HG03097 (cell line): ENCODE data around the gene CD99.

Experiments used
- ATAC-seq: cut with Tn5 transposase; IDR thresholded peaks from one replicate; pipeline ENCODE4 v1.9.1; 2021; ENCODE audit not compliant: unreplicated experiment, low FRiP score

Gene CD99, protein sequence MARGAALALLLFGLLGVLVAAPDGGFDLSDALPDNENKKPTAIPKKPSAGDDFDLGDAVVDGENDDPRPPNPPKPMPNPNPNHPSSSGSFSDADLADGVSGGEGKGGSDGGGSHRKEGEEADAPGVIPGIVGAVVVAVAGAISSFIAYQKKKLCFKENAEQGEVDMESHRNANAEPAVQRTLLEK

DNA sequence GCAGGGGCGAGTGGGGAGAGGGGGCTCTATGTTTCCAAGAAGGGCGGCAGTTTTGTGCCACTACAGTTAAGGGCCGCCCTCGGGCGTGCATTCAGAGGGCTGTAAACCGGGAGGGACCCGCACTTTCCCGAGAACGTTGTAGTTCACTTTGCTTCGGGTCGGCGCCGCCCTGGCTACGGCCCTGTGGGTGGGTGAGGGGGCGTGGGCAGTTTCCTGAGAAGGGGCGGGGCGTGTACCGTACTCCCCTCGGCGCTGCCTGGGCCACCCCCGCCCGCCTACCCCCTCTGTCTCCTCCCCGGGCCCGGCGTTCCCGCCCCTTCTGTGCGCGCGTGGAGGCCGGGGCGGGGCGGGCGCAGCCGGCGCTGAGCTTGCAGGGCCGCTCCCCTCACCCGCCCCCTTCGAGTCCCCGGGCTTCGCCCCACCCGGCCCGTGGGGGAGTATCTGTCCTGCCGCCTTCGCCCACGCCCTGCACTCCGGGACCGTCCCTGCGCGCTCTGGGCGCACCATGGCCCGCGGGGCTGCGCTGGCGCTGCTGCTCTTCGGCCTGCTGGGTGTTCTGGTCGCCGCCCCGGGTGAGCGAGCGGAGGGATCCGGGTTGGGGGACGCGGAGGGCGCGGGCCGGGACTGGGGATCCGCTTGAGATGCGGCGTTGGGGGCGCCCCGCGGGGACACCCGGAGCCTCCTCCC lies at the start of gene CD99:
Gene CD99, plus strand, starts transcription at position 440 of the 687 bp plus-strand sequence. Its CDS starts 66 bp downstream, at position 506.
- ATAC-seq = peak; percentile 86

DNA sequence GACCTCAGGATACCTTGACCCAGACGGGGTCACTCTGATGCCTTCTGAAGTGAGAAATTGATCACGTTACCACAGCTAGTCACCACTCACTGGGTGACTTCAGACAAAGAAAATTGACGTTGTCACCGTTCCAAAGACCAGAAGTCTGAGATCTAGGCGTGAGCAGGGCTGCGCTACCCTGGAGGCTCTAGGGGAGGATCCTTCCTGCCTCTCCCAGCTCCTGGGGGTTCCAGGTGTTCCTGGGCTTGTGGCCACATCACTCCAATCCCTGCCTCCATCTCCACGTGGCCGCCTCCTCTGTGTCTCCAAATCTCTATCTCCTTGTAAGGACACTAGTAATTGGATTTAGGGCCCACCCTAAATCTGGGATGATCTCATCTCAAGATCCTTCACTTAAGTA lies 48.9 kb upstream of the CD99 start:
- no peak for ATAC-seq

DNA sequence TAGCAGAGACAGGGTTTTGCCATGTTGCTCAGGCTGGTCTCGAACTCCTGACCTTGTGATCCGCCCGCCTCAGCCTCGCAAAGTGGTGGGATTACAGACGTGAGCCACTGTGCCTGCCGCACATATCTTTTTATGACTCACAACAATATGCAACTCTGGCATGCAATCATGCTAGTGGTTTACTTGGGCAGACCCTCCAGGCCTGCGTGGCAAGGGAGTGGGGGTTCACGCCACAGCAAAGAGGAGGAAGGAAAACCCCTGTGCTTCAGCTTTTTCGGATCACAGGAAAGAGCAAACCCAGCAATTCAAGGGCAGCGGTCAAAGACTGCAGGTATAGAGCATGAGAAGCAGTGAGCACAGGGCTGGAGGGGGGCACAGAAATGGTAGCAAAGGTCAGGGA lies 48.3 kb upstream of the CD99 start:
- no peak for ATAC-seq

DNA sequence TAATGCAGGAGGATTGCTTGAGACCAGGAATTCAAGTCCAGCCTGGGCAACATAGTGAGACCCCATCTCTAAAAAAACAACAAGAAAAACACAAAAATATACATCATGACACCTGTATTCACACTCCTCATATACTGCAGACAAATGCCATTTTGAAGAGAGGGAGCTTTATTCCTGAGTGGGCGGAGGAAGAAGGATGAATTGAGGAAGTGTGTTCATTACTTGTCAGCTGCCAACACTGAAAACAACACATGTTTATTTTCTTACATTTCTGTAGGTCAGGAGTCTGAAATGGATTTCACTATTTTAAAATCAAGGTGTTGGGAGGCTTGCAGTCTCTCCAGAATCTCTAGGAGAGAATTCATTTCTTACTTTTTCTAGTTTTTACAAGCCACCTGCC lies 47.2 kb upstream of the CD99 start:
- ATAC-seq = no peak

DNA sequence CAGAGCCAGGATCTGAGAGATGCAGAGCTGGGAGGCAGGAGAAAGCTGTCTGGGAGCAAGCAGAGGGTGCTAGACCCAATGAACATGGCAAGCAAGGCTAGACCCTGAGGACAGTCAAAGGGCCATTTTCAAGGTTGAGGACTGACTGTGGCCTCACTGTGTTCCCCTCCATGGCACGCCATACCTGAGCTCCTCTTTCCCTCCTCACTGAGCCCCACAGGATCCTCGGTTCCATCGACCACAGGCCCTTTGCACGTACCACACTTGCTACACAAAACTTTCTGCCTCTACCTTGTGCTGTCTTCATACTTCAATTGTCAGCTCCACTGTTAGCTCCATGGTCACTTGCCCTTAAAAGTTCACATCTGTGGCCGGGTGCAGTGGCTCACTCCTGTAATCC lies 45.5 kb upstream of the CD99 start:
- no peak for ATAC-seq

DNA sequence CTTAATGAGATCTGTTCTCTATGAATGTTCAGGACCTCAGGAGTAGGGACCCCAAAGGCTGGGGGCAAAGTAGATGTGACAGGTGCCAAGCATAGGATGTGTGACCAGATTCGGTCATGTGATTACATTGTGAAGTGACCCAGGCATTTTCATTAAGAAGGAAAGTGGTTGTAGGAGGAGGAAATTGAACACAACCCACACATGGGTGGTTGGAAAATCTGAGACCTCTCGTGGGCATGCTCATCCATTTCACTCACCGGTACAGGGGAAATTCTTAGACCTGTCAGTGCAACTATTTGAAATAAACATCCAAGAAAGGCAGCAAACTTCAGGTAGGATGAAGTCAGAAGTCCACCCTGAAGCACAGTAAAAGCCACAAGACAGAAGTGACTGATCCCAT lies 43.5 kb upstream of the CD99 start:
- no peak for ATAC-seq

DNA sequence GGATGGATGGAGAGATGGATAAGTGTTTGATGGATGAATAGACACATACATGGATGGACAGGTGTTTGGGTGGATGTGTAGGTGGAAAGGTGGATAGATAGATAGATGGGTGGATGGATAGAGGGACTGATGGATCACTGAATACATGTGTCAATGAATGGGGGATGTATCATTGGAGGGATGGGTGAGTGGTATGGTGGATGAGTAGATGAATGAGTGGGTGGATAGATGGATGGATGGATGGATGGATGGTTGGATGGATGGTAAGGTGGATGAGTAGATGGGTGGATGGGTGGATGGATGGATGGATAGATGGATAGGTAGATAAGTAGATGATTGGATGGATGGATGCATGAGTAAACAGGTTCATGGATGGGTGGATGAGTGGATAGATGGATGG lies 41.1 kb upstream of the CD99 start:
- no peak for ATAC-seq

DNA sequence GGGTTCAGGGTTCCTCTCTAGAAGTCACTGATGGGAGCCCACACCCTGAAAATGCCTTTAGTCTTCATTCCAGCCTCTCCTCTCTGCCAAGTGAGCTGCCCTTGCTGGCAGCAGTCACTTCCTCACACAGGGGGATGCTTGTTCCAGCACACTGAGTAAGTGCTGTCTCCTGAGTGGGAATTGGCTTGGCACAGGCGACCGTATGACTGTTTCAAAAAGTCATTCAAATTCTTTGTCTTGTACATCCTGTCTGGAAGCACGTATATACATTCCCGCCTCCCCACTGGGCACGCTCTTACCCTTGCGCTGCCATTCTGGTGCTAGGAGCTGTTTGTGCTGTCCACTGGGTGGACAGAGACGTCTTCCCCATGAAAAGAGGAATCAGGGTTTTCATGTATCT lies 40.2 kb upstream of the CD99 start:
- ATAC-seq = no peak

DNA sequence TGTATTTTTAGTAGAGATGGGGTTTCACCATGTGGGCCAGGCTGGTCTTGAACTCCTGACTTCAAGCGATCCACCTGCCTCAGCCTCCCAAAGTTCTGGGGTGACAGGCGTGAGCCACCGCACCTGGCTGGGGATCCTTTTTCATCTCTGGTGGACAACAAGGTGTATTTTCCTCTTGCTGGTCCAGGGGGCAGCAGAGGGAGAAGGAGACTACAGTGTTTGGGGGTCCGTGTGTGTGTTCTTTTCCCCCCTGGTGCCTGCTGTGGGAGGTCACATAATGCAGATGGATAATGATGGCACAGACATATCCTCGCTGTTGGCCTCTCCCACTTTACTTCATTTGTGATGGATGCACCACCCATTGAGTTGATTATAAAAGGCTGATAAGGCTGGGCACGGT lies 39.0 kb upstream of the CD99 start:
- ATAC-seq = no peak

DNA sequence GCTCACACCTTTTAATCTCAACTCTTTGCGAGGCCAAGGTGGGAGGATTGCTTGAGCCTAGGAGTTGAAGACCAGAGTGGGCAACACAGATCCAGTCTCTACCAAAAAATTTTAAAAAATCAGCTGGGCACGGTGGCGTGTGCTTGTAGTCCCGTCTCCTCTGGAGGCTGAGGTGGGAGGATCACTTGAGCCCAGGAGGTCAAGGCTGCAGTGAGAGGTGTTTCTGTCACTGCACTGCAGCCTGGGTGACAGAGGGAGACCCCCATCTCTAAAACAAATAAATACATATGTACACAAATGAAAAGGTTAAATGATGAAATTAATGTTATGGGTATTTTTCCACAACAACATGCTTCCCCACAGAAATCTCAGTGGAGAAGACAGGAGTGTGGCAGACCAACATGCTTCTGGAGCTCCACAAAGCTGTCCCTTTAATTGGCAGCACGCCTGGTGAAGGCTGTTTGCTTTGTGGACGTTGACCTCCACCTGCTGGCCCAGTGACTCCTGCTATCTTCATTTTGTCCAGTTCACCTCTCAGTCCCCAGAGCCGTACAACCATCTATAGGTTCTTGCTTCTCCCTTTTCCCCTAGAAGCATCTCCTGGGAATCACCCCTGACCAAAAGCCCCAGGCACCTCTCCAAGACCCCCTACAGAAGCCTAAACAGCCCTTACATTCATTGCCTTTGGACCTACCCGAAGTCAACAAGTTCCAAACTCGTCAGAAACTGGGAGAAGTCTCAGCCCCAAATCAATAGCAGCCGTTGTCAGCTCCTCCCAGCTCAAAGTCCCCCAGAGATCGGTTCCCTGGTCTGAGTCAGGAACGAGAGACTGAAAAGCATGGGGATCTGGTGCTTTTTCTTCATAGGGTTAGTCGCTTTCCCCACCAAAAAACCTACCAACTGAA lies 36.4 kb upstream of the CD99 start:
- no peak for ATAC-seq

DNA sequence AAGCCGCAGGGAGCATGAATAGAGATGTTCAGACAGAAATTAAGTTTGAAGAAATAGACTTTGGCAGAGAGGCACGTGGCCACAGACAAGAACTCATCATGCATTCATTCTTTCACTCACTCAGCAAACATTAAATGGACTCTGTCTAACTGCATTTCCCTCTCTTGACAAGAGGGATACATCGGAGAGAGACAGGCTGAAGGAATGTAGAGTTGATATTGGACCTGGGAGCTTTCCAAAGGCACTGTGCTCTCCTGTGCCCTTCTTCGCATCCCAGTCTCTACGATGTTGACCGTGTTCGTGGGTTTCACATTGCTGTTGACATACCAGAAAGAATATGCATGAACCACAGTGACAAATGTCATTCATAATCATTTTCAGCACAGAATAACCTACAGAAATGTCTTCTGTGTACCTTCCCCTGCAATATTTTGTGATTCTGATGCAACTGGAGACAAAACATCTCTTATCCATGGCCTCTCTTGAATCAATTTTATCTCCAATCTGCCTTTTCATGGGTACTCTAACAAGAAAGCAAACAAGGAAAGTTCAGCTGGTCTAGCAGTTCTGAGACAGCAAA lies 34.7 kb upstream of the CD99 start:
- no peak for ATAC-seq

DNA sequence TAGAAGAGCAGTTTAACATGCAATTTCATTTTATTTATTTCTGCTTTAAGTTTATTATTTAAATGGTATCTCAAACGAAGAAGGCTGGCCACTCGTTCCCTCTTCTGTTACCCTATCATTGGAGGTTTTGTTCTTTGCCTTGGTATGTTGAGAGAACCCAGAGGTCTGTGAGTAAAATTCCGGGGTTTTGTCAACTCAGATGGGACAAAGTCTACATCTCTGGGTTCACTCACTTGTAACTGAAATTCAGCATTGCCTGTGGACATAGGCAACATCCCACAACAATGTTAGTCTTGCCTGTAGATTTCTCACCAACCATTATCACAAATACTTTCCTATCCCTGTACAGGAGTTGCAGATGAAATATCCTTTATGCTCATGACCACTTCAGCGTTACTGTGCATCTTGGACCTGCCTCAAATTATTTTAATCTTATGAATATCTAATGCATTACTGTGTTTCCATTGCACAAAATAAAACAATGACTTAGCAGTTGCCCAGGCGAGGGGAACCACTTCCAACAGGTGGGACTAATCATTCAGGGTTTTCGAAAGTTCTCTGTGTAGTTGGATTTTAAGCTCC lies 33.5 kb upstream of the CD99 start:
- no peak for ATAC-seq

DNA sequence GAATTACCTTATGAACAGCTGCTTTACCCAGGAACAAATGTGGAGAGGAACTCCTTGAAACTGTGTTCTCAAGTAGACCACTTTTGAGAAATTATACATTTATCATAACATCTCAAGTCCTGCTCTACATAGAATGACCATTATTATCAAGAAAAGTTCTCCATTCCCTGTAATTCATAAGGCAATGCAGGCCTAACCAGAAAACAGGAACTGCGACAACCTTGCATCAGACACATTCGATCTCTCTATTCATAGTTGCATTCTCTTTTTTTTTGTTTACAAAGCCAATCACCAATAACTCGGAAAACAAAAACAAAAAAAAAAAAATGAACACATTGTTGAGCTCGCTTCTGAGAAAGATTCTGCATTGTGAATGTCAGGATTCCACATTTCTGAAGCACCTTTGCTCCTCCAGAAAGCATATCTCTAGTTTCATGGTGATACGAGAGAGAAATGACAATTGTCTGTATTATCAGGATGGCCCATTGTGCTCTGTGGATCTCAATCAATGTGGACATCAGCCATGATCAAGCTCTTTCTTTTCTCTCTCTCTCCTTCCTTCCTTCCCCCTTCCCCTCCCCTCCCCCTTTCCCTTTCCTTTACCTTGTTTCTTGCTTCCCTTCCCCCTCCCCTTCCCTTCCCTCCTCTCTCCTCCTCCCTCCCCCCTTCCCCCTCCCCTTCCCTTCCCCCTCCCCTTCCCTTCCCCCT lies 32.4 kb upstream of the CD99 start:
- ATAC-seq = no peak

DNA sequence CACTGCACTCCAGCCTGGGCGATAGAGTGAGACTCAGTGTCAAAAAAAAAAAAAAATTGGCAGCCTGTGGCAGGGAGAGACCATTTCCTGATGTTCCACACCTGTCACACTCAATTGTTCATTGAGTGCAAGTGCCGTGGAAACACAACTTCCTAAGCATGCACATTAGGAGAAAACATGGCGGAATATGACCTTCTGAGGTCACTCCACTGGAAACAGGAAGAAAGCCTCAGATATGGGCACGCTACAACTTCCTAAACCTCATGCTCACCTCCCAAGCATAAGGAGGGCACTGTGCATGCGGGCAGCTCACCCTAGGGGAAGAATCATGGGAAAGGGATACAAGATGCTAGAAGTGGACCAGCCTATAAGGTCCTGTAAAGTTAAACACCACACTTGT lies 28.5 kb upstream of the CD99 start:
- ATAC-seq = no peak

DNA sequence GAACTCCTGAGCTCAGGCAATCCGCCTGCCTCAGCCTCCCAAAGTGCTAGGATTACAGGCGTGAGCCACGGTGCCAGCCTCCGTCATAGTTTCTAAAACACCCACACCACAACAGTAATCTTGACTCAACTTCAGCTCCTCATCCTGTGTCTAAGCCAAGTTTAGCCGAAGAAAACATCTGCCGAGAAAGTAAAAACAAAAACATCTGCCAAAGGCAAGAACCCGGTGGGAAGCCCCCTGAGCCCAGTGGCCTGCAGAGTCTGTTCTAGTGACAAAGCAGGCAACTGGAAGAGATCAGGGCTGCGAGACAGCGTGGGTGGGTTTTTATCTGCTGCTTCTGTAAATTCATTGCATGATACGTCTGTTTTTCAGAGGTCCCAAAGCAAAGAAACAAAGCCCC lies 26.6 kb upstream of the CD99 start:
- ATAC-seq = no peak

DNA sequence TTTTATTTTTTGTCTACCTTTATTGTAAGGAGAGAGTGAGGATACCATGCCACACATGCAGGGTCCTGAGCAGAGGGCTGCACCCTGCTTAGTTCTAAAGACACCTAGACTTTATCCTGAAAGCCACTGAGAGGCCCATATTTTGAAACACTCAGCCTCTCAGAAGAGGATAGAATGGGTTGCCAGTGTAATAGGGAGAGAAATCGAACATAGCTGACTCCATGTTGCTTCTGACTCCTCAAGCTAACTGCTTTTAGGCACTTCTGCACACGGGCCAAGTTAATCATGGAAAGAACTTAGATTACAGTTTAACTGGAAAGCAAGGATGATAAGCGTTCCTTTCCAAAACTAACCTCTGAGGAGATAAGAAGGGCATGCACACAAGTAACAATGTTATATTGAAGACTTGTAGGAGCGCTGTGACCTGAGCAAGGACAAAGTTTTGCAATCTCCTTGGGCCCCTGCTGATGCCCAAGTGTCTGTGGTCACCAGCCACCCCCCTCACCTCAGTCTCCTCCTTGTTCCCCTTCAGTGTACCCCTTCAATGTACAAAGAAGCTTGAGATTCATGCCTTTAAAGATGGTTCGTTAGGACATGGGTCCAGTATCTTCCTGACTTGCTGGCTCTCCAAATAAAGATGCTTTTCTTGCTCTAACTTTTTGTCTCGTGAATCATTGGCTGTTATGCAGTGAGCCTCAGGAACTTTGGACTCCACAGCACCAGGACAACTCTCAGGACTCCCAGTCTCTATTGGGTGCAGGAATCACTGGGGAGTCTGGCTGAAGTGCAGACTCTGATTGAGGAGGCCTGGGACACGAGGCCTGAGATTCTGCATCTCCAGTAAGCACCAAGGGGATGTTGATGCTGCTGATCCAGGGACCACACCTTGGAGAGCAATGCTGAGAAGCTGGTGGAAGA lies 25.4 kb upstream of the CD99 start:
- no peak for ATAC-seq

DNA sequence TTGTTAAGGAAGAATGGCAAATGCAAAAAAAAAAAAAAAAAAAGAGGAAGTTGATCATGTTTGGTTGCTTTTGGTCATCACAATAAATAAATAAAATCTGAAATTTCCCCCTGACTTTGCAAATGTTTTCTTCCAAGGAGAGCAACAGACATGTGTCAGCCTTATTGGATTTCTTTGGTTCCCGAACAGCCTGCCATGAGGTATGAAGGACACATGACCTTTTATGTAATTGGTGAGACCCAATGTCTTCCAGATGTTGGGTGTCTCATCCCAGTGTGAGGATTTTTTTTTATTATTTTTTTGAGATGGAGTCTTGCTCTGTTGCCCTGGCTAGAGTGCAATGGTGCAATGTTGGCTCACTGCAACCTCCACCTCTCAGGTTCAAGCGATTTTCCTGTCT lies 24.6 kb upstream of the CD99 start:
- no peak for ATAC-seq

DNA sequence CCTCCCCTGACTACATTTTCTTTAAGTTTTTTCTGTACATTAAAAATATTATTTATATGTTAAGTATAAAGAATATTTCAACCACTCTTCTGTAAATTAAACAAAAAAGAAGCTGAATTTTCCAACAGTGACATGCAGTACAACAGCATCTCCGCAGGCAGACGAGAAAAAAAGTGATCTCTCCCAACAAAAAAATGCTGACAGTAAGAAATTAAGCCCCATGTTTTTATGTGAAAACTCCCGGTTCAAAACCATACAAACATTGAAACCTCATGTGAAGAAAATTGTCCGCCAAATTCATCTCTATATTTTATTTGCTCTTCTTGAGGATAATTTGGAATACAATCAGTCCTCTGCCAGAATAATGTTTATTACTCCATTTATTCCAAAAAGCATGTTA lies 20.1 kb upstream of the CD99 start:
- ATAC-seq = no peak

DNA sequence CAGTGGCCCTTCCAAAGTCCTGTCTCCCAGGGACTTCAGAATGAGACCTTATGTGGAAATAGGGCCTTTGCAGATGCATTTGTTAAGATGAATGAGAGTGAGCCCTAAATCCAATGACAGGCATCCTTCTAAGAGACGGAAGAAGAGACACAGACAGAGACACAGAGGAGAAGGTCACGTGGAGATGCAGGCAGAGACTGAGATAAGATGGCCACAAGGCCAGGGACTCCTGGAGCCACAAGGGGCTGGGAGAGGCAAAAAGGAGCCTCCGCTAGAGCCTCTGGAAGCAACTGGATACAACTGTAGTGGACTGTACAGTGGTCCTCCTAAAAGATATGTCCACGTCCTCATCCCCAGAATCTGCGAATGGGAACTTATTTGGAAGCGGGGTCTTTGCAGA lies 19.0 kb upstream of the CD99 start:
- no peak for ATAC-seq
